GM23248 (cell line): ENCODE data around the gene MACIR.

ENCODE experiments used
- EZH2 ChIP-seq: fragments of 200-600 bp; sonication (generic); IDR thresholded peaks from 2 replicates; pipeline ENCODE4 v1.6.1; 2018; ENCODE audit warnings: antibody characterized with exemption, mild to moderate bottlenecking; ENCODE audit not compliant: insufficient read depth, poor library complexity, severe bottlenecking
- EZH2phosphoT487 ChIP-seq: fragments of 200-600 bp; sonication (generic); IDR thresholded peaks from 2 replicates; pipeline ENCODE4 v1.6.1; 2018; ENCODE audit warnings: antibody characterized with exemption, moderate library complexity, mild to moderate bottlenecking, low read depth; ENCODE audit not compliant: insufficient read depth

- TF ChIP-seq EZH2phosphoT487 (no peak), EZH2 (no peak)
These were observed 568 bp downstream of the MACIR start for GRCh38 chr5:103258957-103259704.
